SH-SY5Y (cell line): ENCODE data around the gene PRLH.

Experiments used
- GATA2 ChIP-seq: IDR thresholded peaks from 2 replicates; pipeline ENCODE4 v1.6.1; 2011; ENCODE audit warnings: mild to moderate bottlenecking, low read depth, low read length
- GATA3 ChIP-seq: IDR thresholded peaks from 2 replicates; pipeline ENCODE4 v1.6.1; 2011; ENCODE audit warnings: low read depth, mild to moderate bottlenecking, low read length, moderate library complexity

The PRLH gene

GRCh38 chr2:237567276-237568029, 1.1 kb downstream of the PRLH start:
- TF ChIP-seq GATA3 (no peak), GATA2 (no peak)

- TF ChIP-seq GATA2 (no peak), GATA3 (no peak)
These were observed 1.8 kb downstream of the PRLH start for GRCh38 chr2:237568121-237568660.

- TF ChIP-seq GATA3 (no peak), GATA2 (no peak)
These were observed 2.7 kb downstream of the PRLH start for GRCh38 chr2:237569041-237569440.

GRCh38 chr2:237569896-237570295, 3.5 kb downstream of the PRLH start:
- TF ChIP-seq GATA2: no peak
- TF ChIP-seq GATA3: no peak

- no peak for TF ChIP-seq GATA3
- TF ChIP-seq GATA2: no peak
These were observed 4.5 kb downstream of the PRLH start for GRCh38 chr2:237570776-237571335.

GRCh38 chr2:237571551-237571950, 5.2 kb downstream of the PRLH start:
- no peak for TF ChIP-seq GATA3
- TF ChIP-seq GATA2: no peak

- TF ChIP-seq GATA3 (no peak), GATA2 (no peak)
These were observed 5.8 kb downstream of the PRLH start for GRCh38 chr2:237572021-237572741.

- TF ChIP-seq GATA2: no peak
- no peak for TF ChIP-seq GATA3
These were observed 6.3 kb downstream of the PRLH start for GRCh38 chr2:237572742-237573101.

- TF ChIP-seq GATA3 (no peak), GATA2 (no peak)
These were observed 7.5 kb downstream of the PRLH start for GRCh38 chr2:237573721-237574415.

- no peak for TF ChIP-seq GATA2
- TF ChIP-seq GATA3: no peak
These were observed 8.1 kb downstream of the PRLH start for GRCh38 chr2:237574467-237574866.

- TF ChIP-seq GATA3: no peak
- no peak for TF ChIP-seq GATA2
These were observed 8.8 kb downstream of the PRLH start for GRCh38 chr2:237574894-237575868.

GRCh38 chr2:237575869-237576862, 9.8 kb downstream of the PRLH start:
- TF ChIP-seq GATA3 (no peak), GATA2 (no peak)
